PC-3 (cell line): ENCODE results near the gene GDA. TPM values are rescaled to one million over a fixed set of nuclear protein-coding genes. Genes with fewer than 3 reads are reported as not detected.

Experiments
- ATAC-seq: fragments of 200-7000 bp; cut with Tn5 transposase; 2 replicates; pipeline ENCODE4 v1.9.1; 2020; ENCODE audit warnings: mild to moderate bottlenecking, moderate library complexity
- BruUV-seq: library from RNA; stranded (reverse); fragments of 400-500 nt; replicated peaks from 2 replicates; lab custom pipeline; 2021; lab: Mats Ljungman, UMichigan
- CTCF ChIA-PET: fragments of 300-600 bp; sonication (Branson Sonifier 250); formaldehyde crosslinking; loops from one replicate; lab custom pipeline; 2022; ENCODE audit warnings: antibody characterized with exemption; lab: Charles Lee
- POLR2A ChIA-PET: fragments of 300-600 bp; sonication (Branson Sonifier 250); formaldehyde crosslinking; loops from one replicate; lab custom pipeline; 2022; ENCODE audit warnings: antibody characterized with exemption; ENCODE audit not compliant: unreplicated experiment; lab: Charles Lee
- DNase-seq: peaks from one replicate; pipeline ENCODE4 v3.0.0-alpha.2; 2015
- H2AFZ ChIP-seq: fragments of 300-600 bp; sonication (generic); 2 replicates; pipeline ENCODE4 v1.6.0; 2016; ENCODE audit warnings: antibody characterized with exemption, low read length
- H3F3A ChIP-seq: fragments of 300-600 bp; sonication (generic); one replicate; pipeline ENCODE4 v1.6.0; 2017; ENCODE audit warnings: antibody characterized with exemption, low read length, control low read depth, mild to moderate bottlenecking; ENCODE audit not compliant: unreplicated experiment
- H3K27ac ChIP-seq: fragments of 300-600 bp; sonication (generic); 2 replicates; pipeline ENCODE4 v1.5.1; 2016; ENCODE audit warnings: mild to moderate bottlenecking, low read length
- H3K27me3 ChIP-seq: fragments of 300-600 bp; sonication (generic); 2 replicates; pipeline ENCODE4 v1.6.1; 2016; ENCODE audit warnings: low read length, mixed read lengths
- H3K36me3 ChIP-seq: fragments of 300-600 bp; sonication (generic); 2 replicates; pipeline ENCODE4 v1.6.1; 2016; ENCODE audit warnings: low read depth, mixed run types, low read length, mixed read lengths
- H3K4me1 ChIP-seq: fragments of 300-600 bp; sonication (generic); 2 replicates; pipeline ENCODE4 v1.5.1; 2016; ENCODE audit warnings: low read length; ENCODE audit not compliant: insufficient read depth
- H3K4me2 ChIP-seq: fragments of 300-600 bp; sonication (generic); 2 replicates; pipeline ENCODE4 v1.6.0; 2016; ENCODE audit warnings: low read length
- H3K4me3 ChIP-seq: fragments of 300-600 bp; sonication (generic); 2 replicates; pipeline ENCODE4 v1.5.1; 2016; ENCODE audit warnings: mild to moderate bottlenecking, low read length, mixed read lengths
- H3K79me2 ChIP-seq: fragments of 300-600 bp; sonication (generic); 2 replicates; pipeline ENCODE4 v1.6.1; 2017; ENCODE audit warnings: low read length, mixed read lengths
- H3K9ac ChIP-seq: fragments of 300-600 bp; sonication (generic); 2 replicates; pipeline ENCODE4 v1.6.0; 2016; ENCODE audit warnings: mild to moderate bottlenecking, low read length
- H3K9me2 ChIP-seq: fragments of 300-600 bp; sonication (generic); replicated peaks from 2 replicates; pipeline ENCODE4 v1.6.1; 2016; ENCODE audit warnings: mixed run types, low read length, mixed read lengths
- H3K9me3 ChIP-seq: fragments of 300-600 bp; sonication (generic); 2 replicates; pipeline ENCODE4 v1.6.1; 2016; ENCODE audit warnings: low read length, mixed read lengths
- H4K20me1 ChIP-seq: fragments of 300-600 bp; sonication (generic); 2 replicates; pipeline ENCODE4 v1.6.1; 2016; ENCODE audit warnings: low read length, mixed read lengths
- EZH2 ChIP-seq: fragments of 300-600 bp; sonication (generic); IDR thresholded peaks from one replicate; pipeline ENCODE4 v1.6.1; 2017; ENCODE audit warnings: antibody characterized with exemption, mild to moderate bottlenecking, low read length; ENCODE audit not compliant: unreplicated experiment
- EZH2phosphoT487 ChIP-seq: fragments of 300-600 bp; sonication (generic); IDR thresholded peaks from 2 replicates; pipeline ENCODE4 v1.6.1; 2018; ENCODE audit warnings: mild to moderate bottlenecking, antibody characterized with exemption, low read length, borderline replicate concordance
- intact Hi-C: fragments of 100-400 bp; cut with micrococcal nuclease; formaldehyde crosslinking; loops from 2 replicates; pipeline ENCODE4 v1.9.0; 2023
- total RNA-seq: library from RNA; depleted of rRNA; stranded (reverse); fragments of >200 nt; gene quantifications from 2 replicates; pipeline ENCODE4 v1.2.3, GENCODE V29; 2014
- TF ChIP-seq, protein P1 (sequence below): fragments of 300-600 bp; sonication (generic); conservative IDR thresholded peaks from 2 replicates; pipeline ENCODE4 v1.5.1; 2017; ENCODE audit warnings: antibody characterized with exemption, low read depth, mild to moderate bottlenecking, low read length

GDA gene
- total RNA-seq, 1 experiment from 2014 or later: not detected

DNA sequence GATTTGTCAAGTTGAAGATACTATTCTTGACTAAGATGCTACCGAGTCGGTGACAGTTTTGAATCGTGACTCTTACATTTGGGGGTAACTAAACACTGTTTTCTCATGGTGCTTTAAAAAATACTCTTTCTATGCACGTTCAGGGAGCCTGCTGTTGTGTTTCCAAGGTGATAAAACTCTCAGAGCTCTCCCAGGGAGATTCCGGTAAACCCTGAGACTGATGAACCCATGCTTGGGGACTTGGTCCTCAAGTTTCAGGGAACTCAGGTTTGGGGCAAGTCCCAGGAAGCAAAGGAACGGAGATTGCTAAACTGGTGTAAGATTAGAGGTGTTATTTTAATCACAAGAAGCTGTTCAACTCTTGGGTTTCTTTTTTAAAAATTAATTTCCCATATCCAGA lies 1.4 kb downstream of the GDA start:
- ATAC-seq (no peak), DNase-seq (no peak)
- intact Hi-C loops: no loop called here
- no peak overlapping the region for H3K4me3 ChIP-seq
- H3K36me3 ChIP-seq: no peaks in the 10 kb centered on the region
- ChIA-PET POLR2A (no interaction called here), CTCF (no interaction called here)
- H4K20me1 ChIP-seq: no peaks in the 10 kb centered on the region
- H3K9me3 ChIP-seq: no peaks in the 10 kb centered on the region
- H2AFZ ChIP-seq: no peak overlapping the region
- H3K4me2 ChIP-seq: peak overlapping the region; percentile 34; the same call in 1 of the 2 replicates
- peaks cover 17% of the 10 kb centered on the region for H3K4me1 ChIP-seq
- H3K27me3 ChIP-seq: no peaks in the 10 kb centered on the region
- TF ChIP-seq, protein P1, sequence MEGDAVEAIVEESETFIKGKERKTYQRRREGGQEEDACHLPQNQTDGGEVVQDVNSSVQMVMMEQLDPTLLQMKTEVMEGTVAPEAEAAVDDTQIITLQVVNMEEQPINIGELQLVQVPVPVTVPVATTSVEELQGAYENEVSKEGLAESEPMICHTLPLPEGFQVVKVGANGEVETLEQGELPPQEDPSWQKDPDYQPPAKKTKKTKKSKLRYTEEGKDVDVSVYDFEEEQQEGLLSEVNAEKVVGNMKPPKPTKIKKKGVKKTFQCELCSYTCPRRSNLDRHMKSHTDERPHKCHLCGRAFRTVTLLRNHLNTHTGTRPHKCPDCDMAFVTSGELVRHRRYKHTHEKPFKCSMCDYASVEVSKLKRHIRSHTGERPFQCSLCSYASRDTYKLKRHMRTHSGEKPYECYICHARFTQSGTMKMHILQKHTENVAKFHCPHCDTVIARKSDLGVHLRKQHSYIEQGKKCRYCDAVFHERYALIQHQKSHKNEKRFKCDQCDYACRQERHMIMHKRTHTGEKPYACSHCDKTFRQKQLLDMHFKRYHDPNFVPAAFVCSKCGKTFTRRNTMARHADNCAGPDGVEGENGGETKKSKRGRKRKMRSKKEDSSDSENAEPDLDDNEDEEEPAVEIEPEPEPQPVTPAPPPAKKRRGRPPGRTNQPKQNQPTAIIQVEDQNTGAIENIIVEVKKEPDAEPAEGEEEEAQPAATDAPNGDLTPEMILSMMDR: no peak
- no peak for TF ChIP-seq EZH2phosphoT487
- TF ChIP-seq EZH2: no peak
- peak overlapping the region; percentile 5; the same call in 1 of the 2 replicates for H3K27ac ChIP-seq
- H3K9ac ChIP-seq: no peak overlapping the region
- no peaks in the 10 kb centered on the region for H3K9me2 ChIP-seq
- H3K79me2 ChIP-seq: no peaks in the 10 kb centered on the region
- no peaks in the 10 kb centered on the region for H3F3A ChIP-seq
- BruUV-seq: no TSS peak

DNA sequence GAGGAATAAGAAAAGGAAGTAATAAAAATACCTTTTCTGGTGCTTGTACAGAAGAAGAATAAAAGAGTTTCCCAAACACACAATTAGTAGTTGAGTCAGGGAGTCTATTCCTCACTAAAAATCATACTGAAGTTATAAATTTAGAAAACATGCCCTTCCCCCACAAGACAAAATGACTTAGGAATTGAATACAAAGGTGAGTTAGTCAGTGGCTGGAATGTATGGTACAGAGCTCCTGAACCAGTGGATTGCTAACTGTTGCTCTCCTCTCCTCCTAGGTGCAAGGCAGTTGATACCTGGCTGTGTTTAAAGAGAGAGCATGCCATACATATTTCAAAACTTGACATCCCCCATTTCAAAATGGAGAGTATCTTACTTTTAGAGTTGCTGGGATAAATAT lies 1.9 kb downstream of the GDA start:
- Histone ChIP-seq H2AFZ (no peak overlapping the region), H3K79me2 (no peaks in the 10 kb centered on the region), H3K9me2 (no peaks in the 10 kb centered on the region), H3K27ac (peak overlapping the region; percentile 5; the same call in 1 of the 2 replicates), H3K4me1 (peaks cover 17% of the 10 kb centered on the region), H3K27me3 (no peaks in the 10 kb centered on the region), H3K4me3 (no peak overlapping the region), H3K9me3 (no peaks in the 10 kb centered on the region), H3F3A (no peaks in the 10 kb centered on the region), H3K36me3 (no peaks in the 10 kb centered on the region), H4K20me1 (no peaks in the 10 kb centered on the region), H3K9ac (no peak overlapping the region), H3K4me2 (peak overlapping the region; percentile 34)
- POLR2A ChIA-PET: no interaction called here
- CTCF ChIA-PET: no interaction called here
- no TSS peak for BruUV-seq
- no peak for TF ChIP-seq EZH2phosphoT487
- no peak for TF ChIP-seq EZH2
- TF ChIP-seq, protein P1: no peak
- intact Hi-C loops: no loop called here
- no peak for ATAC-seq
- peak; percentile 53 for DNase-seq

DNA sequence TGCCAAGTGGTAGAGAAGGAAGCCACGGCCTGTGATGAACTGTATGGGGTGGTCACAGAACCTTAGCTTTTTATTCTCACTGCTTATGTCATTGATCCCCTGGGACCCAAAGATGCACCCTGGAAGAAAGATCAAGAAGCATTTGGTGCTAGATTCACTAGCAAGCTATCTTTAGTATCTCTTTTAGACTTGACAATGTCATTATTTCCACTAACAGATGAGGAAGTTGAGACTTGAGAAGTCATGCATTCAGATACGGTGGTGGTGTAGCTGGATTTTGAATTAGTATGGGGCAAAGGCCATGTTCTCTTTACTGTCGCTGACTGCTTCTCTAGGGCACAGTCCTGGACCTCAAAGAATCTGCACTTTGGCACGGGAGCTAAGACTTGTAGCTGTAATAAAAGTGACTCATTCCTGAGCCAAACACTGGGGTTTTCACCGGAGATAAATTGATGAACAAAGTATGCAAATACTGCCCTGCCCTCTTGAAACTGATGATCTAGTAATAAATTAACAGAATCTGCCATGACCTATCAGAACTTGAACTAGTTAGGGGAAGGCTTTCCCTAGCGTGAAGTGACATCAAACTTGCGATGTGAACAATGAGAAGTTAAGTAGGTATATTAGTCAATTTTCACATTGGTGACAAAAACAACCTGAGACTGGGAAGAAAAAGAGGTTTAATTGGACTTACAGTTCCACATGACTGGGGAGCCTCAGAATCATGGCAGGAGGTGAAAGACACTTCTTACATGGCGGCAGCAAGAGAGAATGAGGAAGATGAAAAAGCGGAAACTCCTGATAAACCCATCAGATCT lies 5.4 kb downstream of the GDA start:
- intact Hi-C loops: no loop called here
- CTCF ChIA-PET: no interaction called here
- H3K4me1 ChIP-seq: peaks cover 17% of the 10 kb centered on the region

More for the DNA sequence above, 5.4 kb downstream of the GDA start:
- Histone ChIP-seq H3K4me3 (no peak overlapping the region), H3K9me3 (no peaks in the 10 kb centered on the region), H3F3A (no peaks in the 10 kb centered on the region), H2AFZ (no peak overlapping the region), H3K27ac (no peak overlapping the region), H3K9ac (no peak overlapping the region), H3K27me3 (no peaks in the 10 kb centered on the region), H4K20me1 (no peaks in the 10 kb centered on the region), H3K9me2 (no peaks in the 10 kb centered on the region), H3K79me2 (no peaks in the 10 kb centered on the region), H3K4me2 (peak overlapping the region; percentile 46), H3K36me3 (no peaks in the 10 kb centered on the region)
- TF ChIP-seq EZH2: no peak
- TF ChIP-seq, protein P1: no peak
- TF ChIP-seq EZH2phosphoT487: no peak
- DNase-seq (peak; percentile 68), ATAC-seq (peak; percentile 70)
- POLR2A ChIA-PET: no interaction called here
- no TSS peak for BruUV-seq
